Effector memory CD4-positive, alpha-beta T cell (primary cell): ENCODE measurements around the gene TXNIP.

Source experiments
- DNase-seq, 3 donors: peaks; one replicate each; pipeline ENCODE4 v3.0.0-alpha.2; 2020
- H3K27ac ChIP-seq: 2 replicates; pipeline ENCODE4 v1.7.0; 2013; ENCODE audit warnings: mild to moderate bottlenecking, low read length, moderate library complexity; ENCODE audit not compliant: insufficient read depth, poor library complexity, severe bottlenecking
- H3K27me3 ChIP-seq: replicated peaks from 2 replicates; pipeline ENCODE4 v1.7.0; 2013; ENCODE audit warnings: mild to moderate bottlenecking, low read length; ENCODE audit not compliant: insufficient read depth, control insufficient read depth, poor library complexity, severe bottlenecking
- H3K36me3 ChIP-seq: 2 replicates; pipeline ENCODE4 v1.7.0; 2013; ENCODE audit warnings: mild to moderate bottlenecking, low read length, moderate library complexity; ENCODE audit not compliant: control insufficient read depth, insufficient read depth
- H3K4me1 ChIP-seq: 2 replicates; pipeline ENCODE4 v1.7.0; 2013; ENCODE audit warnings: low read length, mild to moderate bottlenecking; ENCODE audit not compliant: control insufficient read depth, insufficient read depth, poor library complexity, severe bottlenecking
- H3K4me3 ChIP-seq: 2 replicates; pipeline ENCODE4 v1.7.0; 2013; ENCODE audit warnings: low read length, low read depth, mild to moderate bottlenecking; ENCODE audit not compliant: insufficient read depth, poor library complexity, severe bottlenecking
- H3K9me3 ChIP-seq: 2 replicates; pipeline ENCODE4 v1.7.0; 2013; ENCODE audit warnings: mild to moderate bottlenecking, low read length, moderate library complexity; ENCODE audit not compliant: control insufficient read depth

Gene TXNIP

DNA sequence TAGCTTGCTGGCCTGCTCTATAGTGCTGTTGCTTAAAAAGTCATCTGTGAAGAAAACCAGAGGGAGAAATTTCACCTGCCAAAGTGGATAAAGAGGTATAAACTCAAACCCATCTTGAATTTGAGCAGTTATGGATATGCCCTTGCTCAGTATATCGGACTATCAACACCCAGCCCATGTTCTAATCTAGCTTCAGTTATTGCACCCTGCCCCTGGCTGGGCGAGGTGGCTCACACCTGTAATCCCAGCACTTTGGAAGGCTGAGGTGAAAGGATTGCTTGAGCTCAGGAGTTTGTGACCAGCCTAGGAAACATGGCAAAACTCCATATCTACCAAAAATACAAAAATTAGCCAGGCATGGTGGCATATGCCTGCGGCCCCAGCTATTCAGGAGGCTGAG, 51.8 kb downstream of the TXNIP start:
- Histone ChIP-seq H3K36me3 (peaks cover 39% of the 10 kb centered on the region), H3K9me3 (no peaks in the 10 kb centered on the region), H3K27ac (no peak overlapping the region), H3K27me3 (no peaks in the 10 kb centered on the region), H3K4me1 (no peaks in the 10 kb centered on the region), H3K4me3 (no peak overlapping the region)
- DNase-seq: no peak

DNA sequence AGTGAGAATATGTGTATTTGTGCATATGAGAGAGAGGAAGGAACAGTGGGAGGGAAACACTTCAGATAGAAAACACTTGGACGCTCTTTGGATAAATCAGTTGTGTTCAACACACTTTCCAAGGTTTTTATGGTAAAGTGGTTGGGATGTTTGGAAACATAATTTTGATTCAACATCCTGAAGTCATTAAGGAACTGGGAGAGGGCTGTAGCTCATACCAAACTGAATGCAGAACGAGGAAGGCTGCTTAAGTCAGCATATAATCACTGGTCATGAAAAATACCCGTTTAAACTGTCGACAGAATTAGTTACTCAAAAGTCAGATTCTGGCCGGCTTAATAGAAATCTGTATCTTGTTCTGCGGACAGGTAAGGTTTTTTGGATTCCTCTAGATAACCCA, 53.5 kb downstream of the TXNIP start:
- H3K27ac ChIP-seq: no peak overlapping the region
- no peak overlapping the region for H3K4me3 ChIP-seq
- no peak for DNase-seq
- no peaks in the 10 kb centered on the region for H3K9me3 ChIP-seq
- H3K36me3 ChIP-seq: peaks cover 36% of the 10 kb centered on the region
- no peaks in the 10 kb centered on the region for H3K4me1 ChIP-seq
- no peaks in the 10 kb centered on the region for H3K27me3 ChIP-seq
